B cell (primary cell): ENCODE results near the gene SYNE4. TPM values are rescaled to one million over a fixed set of nuclear protein-coding genes. Genes with fewer than 3 reads are reported as not detected.

Source experiments
- ATAC-seq: fragments of 200-7000 bp; cut with Tn5 transposase; one replicate; pipeline ENCODE4 v1.10.0; 2021; ENCODE audit warnings: low read depth, mild to moderate bottlenecking, moderate number of reproducible peaks, moderate library complexity
- CTCF ChIA-PET: fragments of 350-600 bp; sonication (Branson Sonifier 250); formaldehyde crosslinking; loops from one replicate; lab custom pipeline; 2021; ENCODE audit warnings: antibody characterized with exemption, inconsistent platforms; lab: Charles Lee
- POLR2A ChIA-PET: fragments of 350-600 bp; sonication (Branson Sonifier 250); formaldehyde crosslinking; loops from one replicate; lab custom pipeline; 2021; ENCODE audit warnings: antibody characterized with exemption; lab: Charles Lee
- DNase-seq: peaks from one replicate; pipeline ENCODE4 v3.0.0; 2013
- H2AFZ ChIP-seq: 2 replicates; pipeline ENCODE4 v1.6.1; 2012; ENCODE audit warnings: mild to moderate bottlenecking, low read depth, low read length; ENCODE audit not compliant: insufficient read depth, poor library complexity, severe bottlenecking
- H3K27ac ChIP-seq, 2 donors: 1 replicate in 1 of 2; 2 replicates in 1 of 2; pipeline ENCODE4 v1.5.1; 2012 to 2013; ENCODE audit warnings: low read length in 2 of 2, mild to moderate bottlenecking in 2 of 2, moderate library complexity in 1 of 2
- H3K27me3 ChIP-seq, 4 experiments: fragments of 200-600 bp in 1 of 4; sonication (generic) in 1 of 4; replicated peaks in 1 of 4; 1 replicate in 2 of 4; 2 replicates in 2 of 4; pipeline versions ENCODE4 v1.6.1 to v1.7.0; 2013 to 2016; ENCODE audit warnings: low read length in 3 of 4, mild to moderate bottlenecking in 2 of 4, mixed read lengths in 1 of 4, moderate library complexity in 1 of 4; ENCODE audit not compliant: insufficient read depth in 4 of 4, control insufficient read depth in 3 of 4; ENCODE audit errors: control extremely low read depth in 1 of 4
- H3K36me3 ChIP-seq, 2 experiments: replicated peaks in 1 of 2; 1 replicate in 1 of 2; 2 replicates in 1 of 2; pipeline versions ENCODE4 v1.6.1 to v1.7.1; 2013; ENCODE audit warnings: low read length in 1 of 2; ENCODE audit not compliant: insufficient read depth in 2 of 2, control insufficient read depth in 1 of 2; ENCODE audit errors: control extremely low read depth in 1 of 2, extremely low read depth in 1 of 2
- H3K4me1 ChIP-seq, 2 donors: fragments of 200-600 bp in 1 of 2; sonication (generic) in 1 of 2; 1 replicate in 1 of 2; 2 replicates in 1 of 2; pipeline versions ENCODE4 v1.5.1 to v1.6.1; 2013 to 2017; ENCODE audit warnings: low read length in 2 of 2; ENCODE audit not compliant: control insufficient read depth in 2 of 2, insufficient read depth in 2 of 2
- H3K4me2 ChIP-seq: replicated peaks from 2 replicates; pipeline ENCODE3; 2012; ENCODE audit warnings: mild to moderate bottlenecking, low read depth, low read length; ENCODE audit not compliant: poor library complexity, severe bottlenecking
- H3K4me3 ChIP-seq, 5 experiments: fragments of 200-600 bp in 1 of 5; sonication (generic) in 1 of 5; 1 replicate in 3 of 5; 2 replicates in 2 of 5; pipeline versions ENCODE4 v1.5.1 to v1.7.0; 2011 to 2016; ENCODE audit warnings: low read length in 4 of 5, mild to moderate bottlenecking in 4 of 5, low read depth in 2 of 5, control low read depth in 1 of 5, moderate library complexity in 1 of 5; ENCODE audit not compliant: insufficient read depth in 1 of 5; ENCODE audit errors: control extremely low read depth in 1 of 5, extremely low read depth in 1 of 5
- H3K79me2 ChIP-seq: fragments of 200-600 bp; sonication (generic); one replicate; pipeline ENCODE4 v1.6.0; 2016; ENCODE audit warnings: low read length; ENCODE audit not compliant: control insufficient read depth, insufficient read depth
- H3K9ac ChIP-seq: fragments of 200-600 bp; sonication (generic); 2 replicates; pipeline ENCODE4 v1.6.1; 2017; ENCODE audit warnings: mild to moderate bottlenecking, low read length, moderate library complexity
- H3K9me3 ChIP-seq, 3 donors: one replicate each; pipeline versions ENCODE4 v1.6.1 to v1.7.1; 2013; ENCODE audit warnings: low read length in 2 of 3; ENCODE audit not compliant: control insufficient read depth in 2 of 3, insufficient read depth in 1 of 3; ENCODE audit errors: control extremely low read depth in 1 of 3
- H4K20me1 ChIP-seq: 2 replicates; pipeline ENCODE4 v1.6.0; 2012; ENCODE audit warnings: mild to moderate bottlenecking, low read length; ENCODE audit not compliant: insufficient read depth, control insufficient read depth, poor library complexity, severe bottlenecking
- H3K27ac Mint-ChIP-seq: one replicate; pipeline ENCODE4 v1.8.0; 2021; ENCODE audit warnings: mixed read lengths
- H3K27me3 Mint-ChIP-seq: one replicate; pipeline ENCODE4 v1.8.0; 2021; ENCODE audit warnings: mixed read lengths
- H3K4me1 Mint-ChIP-seq: one replicate; pipeline ENCODE4 v1.8.0; 2021; ENCODE audit warnings: mixed read lengths
- H3K4me3 Mint-ChIP-seq: one replicate; pipeline ENCODE4 v1.8.0; 2021; ENCODE audit warnings: mixed read lengths
- H3K9me3 Mint-ChIP-seq: one replicate; pipeline ENCODE4 v1.8.0; 2022; ENCODE audit warnings: mixed read lengths; ENCODE audit not compliant: insufficient read depth
- CTCF ChIP-seq: fragments of 200-600 bp; IDR thresholded peaks from one replicate; pipeline ENCODE4 v1.8.0; 2022; ENCODE audit warnings: antibody characterized with exemption, mild to moderate bottlenecking
- EZH2 ChIP-seq: IDR thresholded peaks from 2 replicates; pipeline ENCODE4 v1.6.1; 2012; ENCODE audit warnings: borderline replicate concordance, low read depth, mild to moderate bottlenecking, moderate library complexity, low read length; ENCODE audit not compliant: insufficient read depth, poor library complexity, severe bottlenecking
- WGBS: methylation state at CpG from one replicate; pipeline ENCODE4 v1.1.5; 2013; ENCODE audit warnings: missing lambda C conversion rate; ENCODE audit not compliant: insufficient coverage; 5-methylcytosine and 5-hydroxymethylcytosine counted together
- intact Hi-C: fragments of 100-400 bp; cut with micrococcal nuclease; formaldehyde crosslinking; loops from one replicate; pipeline ENCODE4 v1.10.0; 2022
- polyA plus RNA-seq: library from polyadenylated mRNA; depleted of rRNA; stranded (reverse); fragments of >200 nt; gene quantifications from 2 replicates; pipeline ENCODE4 v1.2.3, GENCODE V29; 2012
- total RNA-seq, 2 donors: library from RNA; stranded (reverse); fragments of 120-200 nt in 1 of 2; gene quantifications; 1 replicate in 1 of 2; 2 replicates in 1 of 2; pipeline versions ENCODE4 v1.2.3 to v1.2.4, GENCODE V29; 2013 to 2022

The SYNE4 gene
- total and polyA plus RNA-seq, 2 donors (not counting 1 experiment from before 2014, with no cell fraction given) = 2.3 to 2.4 TPM

DNA sequence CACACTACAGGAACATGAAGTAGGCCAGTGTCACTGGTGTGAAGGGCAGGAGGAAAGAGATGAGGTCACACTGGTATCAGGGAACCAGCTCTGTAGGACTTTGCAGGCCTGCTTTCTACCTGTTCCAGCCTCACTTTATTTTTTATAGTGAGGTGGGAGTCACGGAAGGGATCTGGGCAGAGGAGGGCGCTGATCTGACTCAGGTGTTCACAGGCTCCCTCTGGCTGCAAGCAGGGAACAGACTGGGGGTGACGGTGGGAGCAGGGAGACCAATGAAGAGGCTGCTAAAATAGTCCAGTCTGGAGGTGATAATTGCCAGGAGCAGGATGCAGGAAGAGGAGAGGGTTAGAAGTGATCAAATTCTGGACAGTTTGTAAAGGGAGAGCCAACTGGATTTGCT, 42.6 kb upstream of the SYNE4 start:
- DNase-seq (no peak), ATAC-seq (no peak)
- Histone ChIP-seq H3K27me3 (no peaks in the 10 kb centered on the region), H3K9ac (no peak overlapping the region), H3K79me2 (no peaks in the 10 kb centered on the region), H2AFZ (no peak overlapping the region), H3K4me1 (peaks cover 9 to 18% of the 10 kb centered on the region in 2 donors), H3K4me2 (no peak overlapping the region), H3K27ac (no peak overlapping the region), H4K20me1 (no peaks in the 10 kb centered on the region), H3K9me3 (no peaks in the 10 kb centered on the region), H3K4me3 (no peak overlapping the region), H3K36me3 (no peaks in the 10 kb centered on the region)
- WGBS = 62% methylated on average over 3 of the region's 3 CpGs
- ChIA-PET POLR2A (no interaction called here), CTCF (no interaction called here)
- TF ChIP-seq EZH2 (no peak), CTCF (no peak)
- intact Hi-C loops = loop anchor here (5.0 to 10.0 kb wide), 2 partner anchors 124 to 169 kb away; no protein-coding TSS in a partner anchor
- Mint-ChIP-seq H3K4me1 (peaks cover 18% of the 10 kb centered on the region), H3K27me3 (no peaks in the 10 kb centered on the region), H3K4me3 (peak overlapping the region; percentile 40), H3K9me3 (no peaks in the 10 kb centered on the region), H3K27ac (no peak overlapping the region)

DNA sequence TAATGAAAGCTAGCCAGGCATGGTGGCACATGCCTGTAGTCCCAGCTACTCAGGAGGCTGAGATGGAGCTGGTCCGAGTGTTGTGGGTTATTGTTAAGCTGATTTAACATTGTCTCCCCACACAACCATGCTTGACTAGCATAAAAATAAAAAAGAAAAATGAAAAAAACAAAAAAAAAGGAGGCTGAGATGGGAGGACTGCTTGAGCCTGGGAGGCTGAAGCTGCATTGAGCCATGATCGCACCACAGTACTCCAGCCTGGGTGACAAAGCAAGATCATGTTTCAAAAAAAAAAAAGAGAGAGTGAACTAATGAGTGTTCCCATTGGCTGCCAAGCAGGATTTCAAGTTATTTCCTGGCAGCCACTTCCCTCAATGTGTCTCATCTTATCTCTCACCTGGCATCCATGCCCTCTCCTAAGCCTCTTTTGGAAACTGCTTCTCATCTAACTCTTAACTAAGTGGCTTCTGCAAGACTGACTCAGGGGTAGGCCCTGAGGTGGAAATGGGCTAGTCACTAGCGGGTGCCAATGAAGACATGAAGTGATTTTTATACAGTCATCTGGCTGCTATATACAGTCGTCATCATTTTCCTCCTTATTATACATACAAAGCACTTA, 40.6 kb upstream of the SYNE4 start:
- Histone ChIP-seq H3K27me3 (no peaks in the 10 kb centered on the region), H3K9ac (no peak overlapping the region), H2AFZ (no peak overlapping the region), H3K36me3 (no peaks in the 10 kb centered on the region), H3K9me3 (no peaks in the 10 kb centered on the region), H3K4me1 (peaks cover 4 to 10% of the 10 kb centered on the region in 2 donors), H3K27ac (no peak overlapping the region), H3K4me3 (no peak overlapping the region), H3K4me2 (no peak overlapping the region), H4K20me1 (no peaks in the 10 kb centered on the region), H3K79me2 (no peaks in the 10 kb centered on the region)
- H3K27me3 Mint-ChIP-seq = no peaks in the 10 kb centered on the region
- H3K4me3 Mint-ChIP-seq = no peak overlapping the region
- no peak overlapping the region for H3K27ac Mint-ChIP-seq
- no peaks in the 10 kb centered on the region for H3K9me3 Mint-ChIP-seq
- H3K4me1 Mint-ChIP-seq = peaks cover 9% of the 10 kb centered on the region
- ATAC-seq = no peak
- WGBS = 100% methylated on average over 1 of the region's 4 CpGs
- no peak for TF ChIP-seq CTCF
- TF ChIP-seq EZH2 = no peak
- ChIA-PET CTCF (no interaction called here), POLR2A (no interaction called here)
- intact Hi-C loops = no loop called here
- no peak for DNase-seq
